MCF 10A (cell line): ENCODE measurements around the gene SVOP. TPM values are rescaled to one million over a fixed set of nuclear protein-coding genes. Genes with fewer than 3 reads are reported as not detected.

Experiments used
- BruUV-seq: library from RNA; stranded (reverse); fragments of 400-500 nt; replicated peaks from 2 replicates; lab custom pipeline; 2021; lab: Mats Ljungman, UMichigan
- CTCF ChIA-PET: fragments of 300-600 bp; sonication (Branson Sonifier 250); formaldehyde crosslinking; extraction: SDS; loops from one replicate; lab custom pipeline; 2021; ENCODE audit warnings: antibody characterized with exemption, inconsistent platforms; lab: Yijun Ruan, JAX
- POLR2A ChIA-PET: fragments of 300-600, 350-650 bp; sonication (Branson Sonifier 250); formaldehyde crosslinking; extraction: SDS; loops from one replicate; lab custom pipeline; 2020; ENCODE audit warnings: antibody characterized with exemption, inconsistent platforms; lab: Yijun Ruan, JAX
- DNase-seq: peaks from one replicate; pipeline ENCODE4 v3.0.0-alpha.2; 2018; ENCODE audit not compliant: unreplicated experiment
- H3K27ac Mint-ChIP-seq: one replicate; pipeline ENCODE4 v1.8.0; 2022; ENCODE audit warnings: mild to moderate bottlenecking, low read depth, mixed read lengths; ENCODE audit not compliant: unreplicated experiment
- H3K27me3 Mint-ChIP-seq: one replicate; pipeline ENCODE4 v1.8.0; 2022; ENCODE audit warnings: mixed read lengths; ENCODE audit not compliant: insufficient read depth, unreplicated experiment
- H3K36me3 Mint-ChIP-seq: one replicate; pipeline ENCODE4 v1.8.0; 2022; ENCODE audit warnings: mild to moderate bottlenecking, moderate library complexity, mixed read lengths; ENCODE audit not compliant: insufficient read depth, unreplicated experiment
- H3K4me1 Mint-ChIP-seq: one replicate; pipeline ENCODE4 v1.8.0; 2022; ENCODE audit warnings: mixed read lengths; ENCODE audit not compliant: insufficient read depth, unreplicated experiment
- H3K4me3 Mint-ChIP-seq: one replicate; pipeline ENCODE4 v1.8.0; 2022; ENCODE audit warnings: mild to moderate bottlenecking, moderate library complexity, mixed read lengths; ENCODE audit not compliant: unreplicated experiment
- H3K9me3 Mint-ChIP-seq: one replicate; pipeline ENCODE4 v1.8.0; 2022; ENCODE audit warnings: mixed read lengths; ENCODE audit not compliant: unreplicated experiment
- intact Hi-C: fragments of 100-400 bp; cut with micrococcal nuclease; formaldehyde crosslinking; loops from 2 replicates; pipeline ENCODE4 v1.14.1; 2022
- total RNA-seq: library from RNA; stranded (reverse); gene quantifications from 2 replicates; pipeline ENCODE4 v1.2.3, GENCODE V29; 2022
- TF ChIP-seq, protein P1 (sequence below): fragments of 200-600 bp; IDR thresholded peaks from one replicate; pipeline ENCODE4 v1.8.0; 2022; ENCODE audit warnings: antibody characterized with exemption, mild to moderate bottlenecking; ENCODE audit not compliant: unreplicated experiment

SVOP gene
- total RNA-seq, 1 experiment from 2014 or later: not detected

DNA sequence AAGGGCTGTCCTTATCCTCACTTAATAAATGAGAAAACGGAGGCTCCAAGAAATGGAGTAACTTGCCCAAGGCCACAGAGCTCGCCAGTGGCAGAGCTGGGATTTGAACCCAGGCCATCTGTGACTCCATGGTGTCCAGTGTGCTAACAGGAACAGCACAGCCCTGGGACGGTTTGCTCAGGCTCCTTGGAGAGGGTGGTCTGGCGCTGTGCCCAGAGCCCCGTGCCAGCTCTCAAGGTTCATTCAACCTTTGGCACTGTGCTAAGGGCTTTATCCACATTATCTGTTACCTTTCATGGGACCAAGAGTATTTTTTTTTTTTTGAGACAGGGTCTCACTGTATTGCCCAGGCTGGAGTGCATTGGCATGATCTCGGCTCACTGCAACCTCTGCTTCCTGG, 132.8 kb downstream of the SVOP start:
- DNase-seq: no peak
- intact Hi-C loops: no loop called here
- no peak overlapping the region for H3K27ac Mint-ChIP-seq
- TF ChIP-seq, protein P1, sequence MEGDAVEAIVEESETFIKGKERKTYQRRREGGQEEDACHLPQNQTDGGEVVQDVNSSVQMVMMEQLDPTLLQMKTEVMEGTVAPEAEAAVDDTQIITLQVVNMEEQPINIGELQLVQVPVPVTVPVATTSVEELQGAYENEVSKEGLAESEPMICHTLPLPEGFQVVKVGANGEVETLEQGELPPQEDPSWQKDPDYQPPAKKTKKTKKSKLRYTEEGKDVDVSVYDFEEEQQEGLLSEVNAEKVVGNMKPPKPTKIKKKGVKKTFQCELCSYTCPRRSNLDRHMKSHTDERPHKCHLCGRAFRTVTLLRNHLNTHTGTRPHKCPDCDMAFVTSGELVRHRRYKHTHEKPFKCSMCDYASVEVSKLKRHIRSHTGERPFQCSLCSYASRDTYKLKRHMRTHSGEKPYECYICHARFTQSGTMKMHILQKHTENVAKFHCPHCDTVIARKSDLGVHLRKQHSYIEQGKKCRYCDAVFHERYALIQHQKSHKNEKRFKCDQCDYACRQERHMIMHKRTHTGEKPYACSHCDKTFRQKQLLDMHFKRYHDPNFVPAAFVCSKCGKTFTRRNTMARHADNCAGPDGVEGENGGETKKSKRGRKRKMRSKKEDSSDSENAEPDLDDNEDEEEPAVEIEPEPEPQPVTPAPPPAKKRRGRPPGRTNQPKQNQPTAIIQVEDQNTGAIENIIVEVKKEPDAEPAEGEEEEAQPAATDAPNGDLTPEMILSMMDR: no peak
- CTCF ChIA-PET: interaction anchor here (0.6 kb wide), 1 partner anchor 225 kb away, joined by 4 read pairs; no protein-coding TSS in a partner anchor
- no peak overlapping the region for H3K4me3 Mint-ChIP-seq
- H3K36me3 Mint-ChIP-seq: peaks cover 4% of the 10 kb centered on the region
- BruUV-seq: no TSS peak
- POLR2A ChIA-PET: no interaction called here
- H3K9me3 Mint-ChIP-seq: no peaks in the 10 kb centered on the region
- H3K4me1 Mint-ChIP-seq: no peaks in the 10 kb centered on the region
- H3K27me3 Mint-ChIP-seq: no peaks in the 10 kb centered on the region

DNA sequence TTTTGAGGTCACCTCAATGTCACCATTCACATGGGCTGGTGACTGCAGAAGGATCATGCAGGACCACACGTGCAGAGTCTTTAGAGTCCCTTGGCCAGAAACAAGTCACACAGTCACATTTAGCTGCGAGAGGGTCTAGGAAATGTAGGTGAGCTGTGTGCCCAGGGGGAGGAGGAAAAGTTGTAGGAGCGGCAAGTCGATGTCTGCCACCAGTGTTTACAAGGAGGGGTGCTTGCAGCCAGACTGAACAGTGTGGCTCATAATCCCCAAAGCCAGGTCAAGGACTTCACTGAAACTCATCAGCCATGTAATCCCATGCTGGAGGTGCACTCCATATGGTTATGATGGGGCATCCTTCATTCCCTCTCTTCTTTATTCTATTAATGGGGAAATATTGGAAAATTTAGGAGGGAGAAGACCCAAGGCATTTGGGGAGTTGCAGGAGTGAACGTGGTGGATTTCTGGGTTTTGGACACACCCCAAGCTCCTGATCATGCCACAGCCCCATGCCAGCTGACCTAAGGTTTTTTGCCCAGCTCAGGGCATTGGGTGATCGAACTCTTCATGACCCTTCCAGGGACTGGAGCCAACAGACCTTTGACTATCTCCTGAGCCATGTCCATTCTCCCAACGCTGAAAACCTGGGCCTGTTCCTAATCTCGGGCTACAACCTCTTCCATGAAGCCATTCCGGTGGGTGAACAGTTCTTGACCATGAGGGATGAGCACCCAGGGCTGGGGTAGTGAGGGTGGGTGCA, 133.8 kb downstream of the SVOP start:
- ChIA-PET POLR2A (interaction anchor here (1.2 kb wide), 1 partner anchor 63 kb away, joined by 3 read pairs; no protein-coding TSS in a partner anchor), CTCF (interaction anchor here (0.6 to 1.4 kb wide), 2 partner anchors 64 to 83 kb away, joined by 3 to 4 read pairs; no protein-coding TSS in a partner anchor)
- BruUV-seq: no TSS peak
- Mint-ChIP-seq H3K36me3 (peaks cover 4% of the 10 kb centered on the region), H3K27me3 (no peaks in the 10 kb centered on the region), H3K9me3 (no peaks in the 10 kb centered on the region), H3K4me1 (no peaks in the 10 kb centered on the region), H3K4me3 (no peak overlapping the region), H3K27ac (no peak overlapping the region)
- intact Hi-C loops: no loop called here
- TF ChIP-seq, protein P1: no peak
- DNase-seq: no peak

DNA sequence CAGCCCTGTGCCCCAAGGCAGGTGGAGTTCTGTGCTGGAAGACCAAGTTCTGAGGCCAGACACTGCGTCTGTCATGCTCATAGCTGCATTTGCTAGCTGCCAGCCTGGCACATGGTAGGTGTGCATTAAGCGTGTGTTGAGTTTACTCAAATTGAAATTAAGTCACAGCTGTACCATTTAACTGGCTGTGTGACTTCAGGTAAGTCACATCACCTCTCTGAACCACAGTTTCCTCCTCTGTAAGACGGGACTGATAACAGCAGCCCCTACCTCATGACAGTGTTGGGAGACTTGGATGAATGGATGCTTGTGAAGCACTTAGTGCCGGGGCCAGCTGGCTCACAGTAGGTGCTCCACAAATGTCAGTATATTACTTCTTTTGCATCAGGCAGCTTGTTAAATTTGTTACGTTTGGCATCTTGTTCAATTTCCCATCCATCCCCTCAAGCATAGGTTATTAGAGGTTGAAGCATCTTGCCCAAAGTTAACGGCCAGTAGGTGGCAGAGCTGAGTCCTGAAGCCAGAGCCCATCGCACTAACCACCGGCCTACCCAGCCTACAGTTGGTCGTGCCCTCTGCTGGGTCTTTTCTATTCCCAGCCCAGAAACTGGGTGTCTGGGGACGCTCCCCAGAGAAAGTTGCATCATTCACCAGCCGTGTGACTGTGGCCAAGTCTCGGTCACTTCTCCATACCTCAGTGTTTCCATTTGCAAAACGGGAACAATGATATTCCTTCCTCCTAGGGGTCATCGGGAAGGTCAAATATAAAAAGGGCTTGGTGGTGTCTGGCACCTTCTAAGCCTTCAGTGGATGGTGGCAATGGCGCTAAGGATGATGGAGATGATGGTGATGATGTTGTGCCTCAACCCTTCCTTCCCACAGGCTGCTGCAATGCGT, 136.5 kb downstream of the SVOP start:
- TF ChIP-seq, protein P1: peak; percentile 37
- Mint-ChIP-seq H3K9me3 (no peaks in the 10 kb centered on the region), H3K36me3 (peaks cover 4% of the 10 kb centered on the region), H3K27me3 (no peaks in the 10 kb centered on the region), H3K4me1 (no peaks in the 10 kb centered on the region), H3K4me3 (no peak overlapping the region), H3K27ac (no peak overlapping the region)
- DNase-seq: peak; percentile 47
- intact Hi-C loops: no loop called here
- BruUV-seq: no TSS peak
- CTCF ChIA-PET: interaction anchor here (0.5 to 1.3 kb wide), 12 partner anchors 10 to 293 kb away, joined by 3 to 8 read pairs (median 4); no protein-coding TSS in a partner anchor
- POLR2A ChIA-PET: no interaction called here
